ENCODE data around the gene FBXO45.

- TF ChIP-seq CTCF (IDR thresholded peaks at IDR 0.05) (no peak), POLR2A (IDR thresholded peaks at IDR 0.05) (no peak)
These were observed 40.2 kb downstream of the FBXO45 start for GRCh38 chr3:196608693-196609092.

All from right lobe of liver (tissue), 4 donors.